Ovary (tissue), 9 donors: ENCODE measurements around the gene RAB9A. TPM values are rescaled to one million over a fixed set of nuclear protein-coding genes. Genes with fewer than 3 reads are reported as not detected.
A peak's percentile ranks its signal among the peaks of the same experiment; 100 is the strongest.
"Not testable (repeated sequence)": the region's sequence is repeated elsewhere in the genome, so short reads cannot be mapped to it uniquely, and the experiment has no call there.

Source experiments
- DNase-seq, 5 donors: peaks; one replicate each; pipeline ENCODE4 v3.0.0-alpha.2; 2019 to 2020
- H3K27ac ChIP-seq, 2 donors: fragments of 200-600 bp; one replicate each; pipeline versions ENCODE4 v1.5.1 to v1.8.0; 2019 to 2022
- H3K27me3 ChIP-seq: fragments of 200-600 bp; one replicate; pipeline ENCODE4 v1.8.0; 2022
- H3K36me3 ChIP-seq: fragments of 200-600 bp; sonication (generic); one replicate; pipeline ENCODE4 v1.5.1; 2019
- H3K4me1 ChIP-seq: one replicate; pipeline ENCODE4 v1.8.1; 2013; ENCODE audit warnings: mild to moderate bottlenecking, moderate library complexity; ENCODE audit not compliant: insufficient read depth
- H3K4me3 ChIP-seq: fragments of 200-600 bp; sonication (generic); one replicate; pipeline ENCODE4 v1.5.1; 2017
- H3K9me3 ChIP-seq, 2 donors: fragments of 200-600 bp in 1 of 2; sonication (generic) in 1 of 2; one replicate each; pipeline versions ENCODE4 v1.5.1 to v1.8.1; 2013 to 2019; ENCODE audit warnings: mild to moderate bottlenecking in 1 of 2, moderate library complexity in 1 of 2
- CTCF ChIP-seq, 3 donors: fragments of 450-650 bp in 2 of 3; fragments of 200-600 bp in 1 of 3; IDR thresholded peaks; one replicate each; pipeline versions ENCODE4 v1.5.1 to v1.8.0; 2016 to 2022; ENCODE audit warnings: antibody characterized with exemption in 3 of 3, mild to moderate bottlenecking in 1 of 3
- EP300 ChIP-seq: sonication (generic); formaldehyde crosslinking; IDR thresholded peaks from one replicate; pipeline ENCODE4 v1.6.1; 2017; ENCODE audit warnings: antibody characterized with exemption
- POLR2A ChIP-seq: fragments of 450-650 bp; IDR thresholded peaks from one replicate; pipeline ENCODE4 v1.6.1; 2017; ENCODE audit warnings: antibody characterized with exemption, mild to moderate bottlenecking, moderate library complexity
- WGBS, 3 donors: extraction: QIAGEN DNeasy Blood & Tissue Kit in 1 of 3; methylation state at CpG; one replicate each; pipeline versions ENCODE4 v1.1.5 to v1.1.7; 2013 to 2017; 5-methylcytosine and 5-hydroxymethylcytosine counted together
- intact Hi-C, 4 donors: fragments of 100-400 bp; cut with DNase I; formaldehyde crosslinking; loops; one replicate each; pipeline versions ENCODE4 v1.11.0 to v1.15.1; 2022 to 2023
- polyA plus RNA-seq, 2 donors: library from polyadenylated mRNA; stranded (reverse); fragments of 200-250 nt in 1 of 2; fragments of 350-450 nt in 1 of 2; fragmentation: Illumina TruSeq in 1 of 2; extraction: RNeasy Lipid Tissue Mini Kit (QIAGEN cat#74804) in 1 of 2; gene quantifications; one replicate each; pipeline ENCODE4 v1.2.3, GENCODE V29; 2013 to 2014
- total RNA-seq, 7 donors: library from RNA; depleted of rRNA in 2 of 7; stranded (reverse); fragments of >200 nt in 2 of 7; fragmentation: NEBNext Ultra II Directional in 3 of 7; extraction: Animal tissue kit (Norgen Biotek cat#: 25700) in 3 of 7; gene quantifications; one replicate each; pipeline versions ENCODE4 v1.1.0 to v1.2.4, GENCODE V29; 2016 to 2023
- donor health status: DM: no; HTN: no; CAD: no; lungs with moderate emphysema.
- donor health status: DM: no; HTN: no; CAD: no.
- donor health status: Bipolar disorder and iron deficiency.
- donor health status: DM: yes; HTN: yes; CAD: no.
- donor health status: DM: no; HTN: no; CAD: no.
- donor health status: DM: yes; HTN: yes; CAD: no.

Gene RAB9A
- total and polyA plus RNA-seq, 9 donors = 22.3 to 46.3 (median 29.2) TPM

- no peak for DNase-seq
- H3K36me3 ChIP-seq = no peaks in the 10 kb centered on the region
- H3K4me3 ChIP-seq = no peak overlapping the region
- H3K4me1 ChIP-seq = peaks cover 11% of the 10 kb centered on the region
- TF ChIP-seq EP300 (no peak), POLR2A (no peak), CTCF (IDR thresholded peaks at IDR 0.05) (no peak)
- H3K27me3 ChIP-seq = no peaks in the 10 kb centered on the region
- WGBS, 3 donors = 72 to 80% (median 73%) methylated on average over 4 of the region's 4 CpGs
- no peaks in the 10 kb centered on the region for H3K9me3 ChIP-seq
- intact Hi-C loops = no loop called here
- peak overlapping the region in 1 of 2 donors; percentile 59 for H3K27ac ChIP-seq
These were observed 32.4 kb downstream of the RAB9A start for GRCh38 chrX:13721371-13721770.

GRCh38 chrX:13721819-13722519, 33.0 kb downstream of the RAB9A start:
- DNase-seq = no peak
- TF ChIP-seq CTCF (IDR thresholded peaks at IDR 0.05) (no peak), EP300 (no peak), POLR2A (no peak)
- peaks cover 11% of the 10 kb centered on the region for H3K4me1 ChIP-seq
- WGBS, 3 donors = 40 to 45% (median 43%) methylated on average over 7 of the region's 7 CpGs
- intact Hi-C loops = no loop called here
- H3K4me3 ChIP-seq = no peak overlapping the region
- no peaks in the 10 kb centered on the region for H3K9me3 ChIP-seq
- no peaks in the 10 kb centered on the region for H3K27me3 ChIP-seq
- peak overlapping the region in 1 of 2 donors; percentile 59 for H3K27ac ChIP-seq
- H3K36me3 ChIP-seq = no peaks in the 10 kb centered on the region

GRCh38 chrX:13724878-13725277, 36.0 kb downstream of the RAB9A start:
- H3K27ac ChIP-seq, H3K27me3 ChIP-seq, H3K4me1 ChIP-seq, H3K4me3 ChIP-seq, DNase-seq, H3K36me3 ChIP-seq, intact Hi-C loops, H3K9me3 ChIP-seq: not testable (repeated sequence)
- WGBS, 3 donors = 86 to 92% (median 88%) methylated on average over 9 of the region's 9 CpGs

- H3K27ac ChIP-seq, H3K4me1 ChIP-seq, H3K4me3 ChIP-seq, H3K36me3 ChIP-seq, H3K27me3 ChIP-seq, intact Hi-C loops, H3K9me3 ChIP-seq, DNase-seq: not testable (repeated sequence)
- WGBS, 3 donors = 96 to 99% (median 97%) methylated on average over 2 of the region's 2 CpGs
These were observed 37.7 kb downstream of the RAB9A start for GRCh38 chrX:13726583-13726982.

- not testable (repeated sequence) for H3K9me3 ChIP-seq, H3K27ac ChIP-seq, H3K36me3 ChIP-seq, H3K27me3 ChIP-seq, DNase-seq, H3K4me1 ChIP-seq, H3K4me3 ChIP-seq
- WGBS, 3 donors = 92 to 98% (median 93%) methylated on average over 1 of the region's 1 CpG
- intact Hi-C loops = loop anchor here in 1 of 4 donors (10.0 kb wide), 1 partner anchor 76 kb away; the partner anchor contains the start of gene TCEANC
These were observed 41.6 kb downstream of the RAB9A start for GRCh38 chrX:13730523-13730922.

- WGBS, 3 donors = 69 to 82% (median 81%) methylated on average over 7 of the region's 7 CpGs
- Histone ChIP-seq H3K27ac (no peak overlapping the region), H3K27me3 (no peaks in the 10 kb centered on the region), H3K9me3 (no peaks in the 10 kb centered on the region), H3K4me3 (no peak overlapping the region), H3K4me1 (peaks cover 1% of the 10 kb centered on the region), H3K36me3 (no peaks in the 10 kb centered on the region)
- no peak for TF ChIP-seq EP300
- no peak for TF ChIP-seq POLR2A
- TF ChIP-seq CTCF (IDR thresholded peaks at IDR 0.05) = no peak
- no peak for DNase-seq
- intact Hi-C loops = loop anchor here in 1 of 4 donors (10.0 kb wide), 1 partner anchor 78 kb away; the partner anchor contains the start of gene TCEANC
These were observed 43.5 kb downstream of the RAB9A start for GRCh38 chrX:13732246-13733067.
